H1 (cell line): ENCODE data around the gene PLXNB2. TPM values are rescaled to one million over a fixed set of nuclear protein-coding genes. Genes with fewer than 3 reads are reported as not detected.
A peak's percentile ranks its signal among the peaks of the same experiment; 100 is the strongest.

ENCODE experiments used
- CTCF ChIA-PET: fragments of 300-600 bp; sonication (Branson Sonifier 250); formaldehyde crosslinking; loops from one replicate; lab custom pipeline; 2021; ENCODE audit not compliant: partially characterized antibody; lab: Charles Lee
- POLR2A ChIA-PET: fragments of 300-600 bp; sonication (Branson Sonifier 250); formaldehyde crosslinking; loops from one replicate; lab custom pipeline; 2021; ENCODE audit warnings: inconsistent platforms; ENCODE audit not compliant: partially characterized antibody; lab: Charles Lee
- DNase-seq, 2 experiments: peaks; one replicate each; pipeline versions ENCODE4 v3.0.0 to v3.0.0-alpha.2; 2010 to 2022; ENCODE audit warnings: low spot score in 2 of 2, low read depth in 1 of 2, mixed read lengths in 1 of 2
- FAIRE-seq: peaks from 2 replicates; lab custom pipeline; 2011; peaks lifted over from hg19 to GRCh38; lab: Jason Lieb, UNC
- H2AFZ ChIP-seq: 2 replicates; pipeline ENCODE4 v1.8.1; 2012; ENCODE audit warnings: low read length, inconsistent platforms
- H2AK5ac ChIP-seq: 2 replicates; pipeline ENCODE4 v1.6.1; 2013; ENCODE audit warnings: low read depth, low read length
- H2BK120ac ChIP-seq: replicated peaks from 2 replicates; pipeline ENCODE3; 2013; ENCODE audit warnings: low read depth, low read length, inconsistent platforms
- H2BK12ac ChIP-seq: 2 replicates; pipeline ENCODE4 v1.6.1; 2013; ENCODE audit warnings: low read depth, low read length
- H2BK15ac ChIP-seq: 2 replicates; pipeline ENCODE4 v1.6.1; 2013; ENCODE audit warnings: low read length
- H2BK20ac ChIP-seq: 2 replicates; pipeline ENCODE4 v1.6.1; 2013; ENCODE audit warnings: low read length
- H2BK5ac ChIP-seq: 2 replicates; pipeline ENCODE4 v1.6.1; 2013; ENCODE audit warnings: low read depth, low read length
- H3K14ac ChIP-seq: 2 replicates; pipeline ENCODE4 v1.6.1; 2013; ENCODE audit warnings: inconsistent platforms; ENCODE audit not compliant: insufficient read length
- H3K18ac ChIP-seq: 2 replicates; pipeline ENCODE4 v1.6.1; 2013; ENCODE audit warnings: low read length; ENCODE audit errors: extremely low read depth
- H3K23ac ChIP-seq: 2 replicates; pipeline ENCODE4 v1.6.1; 2013; ENCODE audit warnings: inconsistent platforms; ENCODE audit not compliant: insufficient read length
- H3K23me2 ChIP-seq: 2 replicates; pipeline ENCODE4 v1.6.1; 2013; ENCODE audit warnings: low read depth, low read length
- H3K27ac ChIP-seq: 2 replicates; pipeline ENCODE4 v1.6.1; 2011; ENCODE audit warnings: low read depth, low read length, inconsistent platforms
- H3K27me3 ChIP-seq, 4 experiments: replicated peaks in 1 of 4; 1 replicate in 1 of 4; 2 replicates in 3 of 4; pipeline versions ENCODE4 v1.6.1 to v1.8.1; 2011 to 2013; ENCODE audit warnings: low read length in 3 of 4, mild to moderate bottlenecking in 3 of 4, inconsistent platforms in 2 of 4, mixed read lengths in 2 of 4, moderate library complexity in 1 of 4; ENCODE audit not compliant: control insufficient read depth in 3 of 4, insufficient read depth in 3 of 4; ENCODE audit errors: extremely low read depth in 1 of 4
- H3K36me3 ChIP-seq, 4 experiments: 2 replicates each; pipeline versions ENCODE4 v1.6.1 to v1.8.1; 2011 to 2013; ENCODE audit warnings: mild to moderate bottlenecking in 4 of 4, low read length in 3 of 4, moderate library complexity in 2 of 4, control low read depth in 1 of 4, inconsistent platforms in 1 of 4; ENCODE audit not compliant: insufficient read depth in 4 of 4, control insufficient read depth in 2 of 4
- H3K4ac ChIP-seq: replicated peaks from 2 replicates; pipeline ENCODE3; 2013; ENCODE audit warnings: low read length, low read depth, mixed read lengths, inconsistent platforms; ENCODE audit not compliant: insufficient read length
- H3K4me1 ChIP-seq, 4 experiments: replicated peaks in 1 of 4; 1 replicate in 1 of 4; 2 replicates in 3 of 4; pipeline versions ENCODE4 v1.6.1 to v1.8.1; 2011 to 2013; ENCODE audit warnings: low read length in 3 of 4, inconsistent platforms in 2 of 4, mixed read lengths in 1 of 4; ENCODE audit not compliant: insufficient read depth in 4 of 4, control insufficient read depth in 3 of 4
- H3K4me2 ChIP-seq, 2 experiments: 2 replicates each; pipeline versions ENCODE4 v1.6.1 to v1.8.1; 2011 to 2013; ENCODE audit warnings: low read depth in 2 of 2, low read length in 2 of 2, control low read depth in 1 of 2, inconsistent platforms in 1 of 2, mild to moderate bottlenecking in 1 of 2; ENCODE audit not compliant: insufficient read depth in 1 of 2
- H3K4me3 ChIP-seq, 4 experiments: fragments of 200-600, 300-600 bp in 1 of 4; sonication (generic), shearing (Covaris generic), sonication (Bioruptor Twin) in 1 of 4; 2 replicates each; pipeline versions ENCODE4 v1.5.1 to v1.8.1; 2011 to 2016; ENCODE audit warnings: low read length in 4 of 4, low read depth in 3 of 4, control low read depth in 2 of 4, inconsistent platforms in 2 of 4, mild to moderate bottlenecking in 2 of 4, mixed read lengths in 1 of 4, moderate library complexity in 1 of 4; ENCODE audit not compliant: insufficient read depth in 2 of 4; ENCODE audit errors: extremely low read depth in 1 of 4
- H3K56ac ChIP-seq: replicated peaks from 2 replicates; pipeline ENCODE3; 2013; ENCODE audit warnings: low read depth, mild to moderate bottlenecking, mixed read lengths, low read length, inconsistent platforms; ENCODE audit not compliant: insufficient read length
- H3K79me1 ChIP-seq: 2 replicates; pipeline ENCODE4 v1.6.1; 2013; ENCODE audit warnings: low read depth, low read length, control low read depth
- H3K79me2 ChIP-seq, 2 experiments: 2 replicates each; pipeline versions ENCODE4 v1.6.1 to v1.8.1; 2012 to 2013; ENCODE audit warnings: low read length in 2 of 2, mild to moderate bottlenecking in 2 of 2, inconsistent platforms in 1 of 2; ENCODE audit not compliant: insufficient read depth in 2 of 2, control insufficient read depth in 1 of 2
- H3K9ac ChIP-seq, 4 experiments: replicated peaks in 1 of 4; 1 replicate in 1 of 4; 2 replicates in 3 of 4; pipeline versions ENCODE4 v1.6.1 to v1.8.1; 2011 to 2013; ENCODE audit warnings: low read depth in 3 of 4, low read length in 3 of 4, control low read depth in 2 of 4, mild to moderate bottlenecking in 2 of 4, moderate library complexity in 2 of 4, inconsistent platforms in 1 of 4; ENCODE audit errors: extremely low read depth in 1 of 4
- H3K9me3 ChIP-seq, 2 experiments: 2 replicates each; pipeline versions ENCODE4 v1.6.1 to v1.8.1; 2012 to 2013; ENCODE audit warnings: mild to moderate bottlenecking in 2 of 2, moderate library complexity in 2 of 2, control low read depth in 1 of 2, inconsistent platforms in 1 of 2, low read depth in 1 of 2, low read length in 1 of 2, mixed read lengths in 1 of 2; ENCODE audit not compliant: insufficient read depth in 2 of 2
- H4K20me1 ChIP-seq, 2 experiments: replicated peaks in 1 of 2; 2 replicates each; pipeline versions ENCODE3 to v1.8.1; 2011 to 2013; ENCODE audit warnings: inconsistent platforms in 2 of 2, low read length in 2 of 2, mild to moderate bottlenecking in 1 of 2; ENCODE audit not compliant: insufficient read depth in 2 of 2, control insufficient read depth in 1 of 2
- H4K5ac ChIP-seq: 2 replicates; pipeline ENCODE4 v1.6.1; 2013; ENCODE audit warnings: low read length, low read depth, mixed read lengths, inconsistent platforms; ENCODE audit not compliant: insufficient read length
- H4K8ac ChIP-seq: 2 replicates; pipeline ENCODE4 v1.8.0; 2013; ENCODE audit warnings: mild to moderate bottlenecking, moderate library complexity, low read length, inconsistent platforms; ENCODE audit not compliant: insufficient read depth; ENCODE audit errors: extremely low read depth
- H4K91ac ChIP-seq: replicated peaks from 2 replicates; pipeline ENCODE3; 2013; ENCODE audit warnings: low read length, mixed read lengths, inconsistent platforms; ENCODE audit not compliant: insufficient read length
- BRCA1 ChIP-seq: IDR thresholded peaks from 2 replicates; pipeline ENCODE4 v1.6.1; 2012; ENCODE audit warnings: low read depth, low read length, improper control_type of control experiment
- CBX5 ChIP-seq: fragments of 300-800, 300-1000 bp; sonication (generic); IDR thresholded peaks from 2 replicates; pipeline ENCODE4 v1.7.1; 2016; ENCODE audit warnings: antibody characterized with exemption, low read length, low read depth
- FOSL1 ChIP-seq: IDR thresholded peaks from 2 replicates; pipeline ENCODE4 v1.6.1; 2011; ENCODE audit warnings: mild to moderate bottlenecking, low read depth, low read length, moderate library complexity; ENCODE audit not compliant: insufficient read depth
- HDAC6 ChIP-seq: IDR thresholded peaks from one replicate; pipeline ENCODE4 v1.7.1; 2012; ENCODE audit warnings: low read depth, mild to moderate bottlenecking, inconsistent platforms, low read length, moderate library complexity
- POLR2AphosphoS5 ChIP-seq: IDR thresholded peaks from 2 replicates; pipeline ENCODE4 v1.6.1; 2011; ENCODE audit warnings: low read depth, low read length
- RAD21 ChIP-seq, 2 experiments: IDR thresholded peaks in 1 of 2; conservative IDR thresholded peaks in 1 of 2; 2 replicates each; pipeline ENCODE4 v1.6.1; 2011; ENCODE audit warnings: low read depth in 2 of 2, low read length in 2 of 2, improper control_type of control experiment in 1 of 2, inconsistent platforms in 1 of 2, mild to moderate bottlenecking in 1 of 2, moderate library complexity in 1 of 2
- SRF ChIP-seq: IDR thresholded peaks from 2 replicates; pipeline ENCODE4 v1.6.1; 2011; ENCODE audit warnings: mild to moderate bottlenecking, low read depth, low read length, moderate library complexity
- WGBS, 2 experiments: shearing (Covaris generic) in 1 of 2; methylation state at CpG; one replicate each; pipeline versions ENCODE4 v1.1.6 to v1.1.7; 2013 to 2015; ENCODE audit warnings: low lambda C conversion rate in 2 of 2, mixed read lengths in 2 of 2, inconsistent platforms in 1 of 2, low coverage in 1 of 2, missing lambda C conversion rate in 1 of 2; ENCODE audit not compliant: insufficient replicate concordance in 2 of 2, insufficient coverage in 1 of 2, insufficient read length in 1 of 2; ENCODE audit errors: extremely low coverage in 1 of 2, missing lambda C conversion rate in 1 of 2; 5-methylcytosine and 5-hydroxymethylcytosine counted together
- polyA plus RNA-seq, 7 experiments: library from polyadenylated mRNA; depleted of rRNA in 3 of 7; stranded (reverse) in 5 of 7; unstranded in 2 of 7; fragments of >200 nt in 5 of 7; fragments of 200-250 nt in 2 of 7; gene quantifications; 1 replicate in 5 of 7; 2 replicates in 1 of 7; 4 replicates in 1 of 7; pipeline versions ENCODE4 v1.2.1 to v1.2.3, GENCODE V29; 2011 to 2013; ENCODE audit warnings: missing spikeins in 2 of 7, mixed read lengths in 2 of 7
- total RNA-seq: library from RNA; stranded (reverse); fragmentation: NEBNext Ultra II Directional; extraction: Animal tissue kit (Norgen Biotek cat#: 25700); gene quantifications from 2 replicates; pipeline ENCODE4 v1.2.1, GENCODE V29; 2021
- TF ChIP-seq, protein P1 (sequence below): IDR thresholded peaks from 2 replicates; pipeline ENCODE4 v1.6.1; 2012; ENCODE audit warnings: inconsistent platforms
- TF ChIP-seq, protein P2 (sequence below), 3 experiments: IDR thresholded peaks; 1 replicate in 2 of 3; 2 replicates in 1 of 3; pipeline versions ENCODE4 v1.5.1 to v1.6.1; 2011; ENCODE audit warnings: low read length in 3 of 3, mild to moderate bottlenecking in 3 of 3, inconsistent platforms in 2 of 3, low read depth in 1 of 3, moderate library complexity in 1 of 3; ENCODE audit not compliant: insufficient read depth in 1 of 3; ENCODE audit errors: control extremely low read depth in 1 of 3

PLXNB2 gene
- total and polyA plus RNA-seq, 2 of the 8 experiments (the other 6 are each of a cell fraction or from before 2014, with no cell fraction given): 58.3 to 92.8 TPM

DNA sequence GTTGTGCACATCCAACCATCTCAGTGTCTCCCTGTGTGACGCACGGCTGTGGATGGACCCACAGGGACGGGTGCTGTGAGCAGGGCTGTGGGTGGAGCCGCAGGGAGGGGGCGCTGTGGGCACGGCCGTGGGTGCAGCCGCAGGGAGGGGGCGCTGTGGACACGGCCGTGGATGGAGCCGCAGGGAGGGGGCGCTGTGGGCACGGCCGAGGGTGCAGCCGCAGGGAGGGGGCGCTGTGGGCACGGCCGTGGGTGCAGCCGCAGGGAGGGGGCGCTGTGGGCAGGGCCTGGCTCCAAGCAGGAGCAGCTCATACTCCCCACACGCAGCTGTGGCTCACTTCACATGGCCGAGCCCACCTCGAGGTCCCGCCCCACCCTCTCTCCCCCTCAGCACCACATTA, 31.3 kb downstream of the PLXNB2 start:
- Histone ChIP-seq H2AK5ac (no peak overlapping the region), H3K23ac (no peak overlapping the region), H3K36me3 (peaks cover 15 to 62% (median 39%) of the 10 kb centered on the region in 4 experiments), H4K20me1 (peaks cover 6 to 13% of the 10 kb centered on the region in 2 experiments), H2BK5ac (no peak overlapping the region), H2AFZ (no peak overlapping the region), H3K9me3 (peaks cover 7 to 24% of the 10 kb centered on the region in 2 experiments; a peak in 3 of 4 replicates), H4K5ac (no peak overlapping the region), H3K18ac (no peak overlapping the region), H3K79me1 (no peaks in the 10 kb centered on the region), H3K9ac (no peak overlapping the region), H3K27me3 (peaks cover under 1 to 5% (median 4%) of the 10 kb centered on the region in 4 experiments; a peak in 5 of 7 replicates), H4K91ac (no peak overlapping the region), H3K4ac (no peak overlapping the region), H3K14ac (no peak overlapping the region), H2BK15ac (no peak overlapping the region), H3K4me1 (peaks cover under 1 to 8% (median 4%) of the 10 kb centered on the region in 4 experiments; a peak in 4 of 7 replicates), H3K4me3 (no peak overlapping the region), H2BK120ac (no peak overlapping the region), H3K23me2 (peaks cover 4% of the 10 kb centered on the region; the same call in 1 of the 2 replicates), H3K56ac (no peak overlapping the region), H3K79me2 (no peaks in the 10 kb centered on the region), H2BK20ac (no peak overlapping the region), H2BK12ac (no peak overlapping the region), H3K27ac (no peak overlapping the region), H3K4me2 (no peak overlapping the region), H4K8ac (no peak overlapping the region; the same call in 1 of the 2 replicates)
- FAIRE-seq: no peak
- POLR2A ChIA-PET: interaction anchor here (0.6 to 1.3 kb wide), 5 partner anchors 12 to 74 kb away, joined by 3 read pairs; partner anchors contain the start of gene HDAC10
- WGBS, 2 experiments: 88% methylated on average over 15 of the region's 25 CpGs; no CpG with 5 or more reads in 1 of the 2 experiments
- CTCF ChIA-PET: interaction anchor here (0.6 to 6.0 kb wide), 36 partner anchors 9 to 514 kb away, joined by 3 to 39 read pairs (median 4); partner anchors contain the start of genes HDAC10 and MAPK12
- DNase-seq: peak in 1 of 2 experiments; percentile 77
- TF ChIP-seq SRF (peak; percentile 75), CBX5 (no peak), RAD21 (IDR thresholded peaks at IDR 0.05 in 1 of 2, conservative IDR thresholded peaks at IDR 0.05 in 1 of 2; ENCODE audit: low read depth in 2 of 2, low read length in 2 of 2) (peak in 1 of 2 experiments; percentile 36; a peak in 3 of 4 replicates), BRCA1 (no peak), HDAC6 (no peak), FOSL1 (no peak), POLR2AphosphoS5 (peak; percentile 85; the same call in 1 of the 2 replicates)
- TF ChIP-seq, protein P1, sequence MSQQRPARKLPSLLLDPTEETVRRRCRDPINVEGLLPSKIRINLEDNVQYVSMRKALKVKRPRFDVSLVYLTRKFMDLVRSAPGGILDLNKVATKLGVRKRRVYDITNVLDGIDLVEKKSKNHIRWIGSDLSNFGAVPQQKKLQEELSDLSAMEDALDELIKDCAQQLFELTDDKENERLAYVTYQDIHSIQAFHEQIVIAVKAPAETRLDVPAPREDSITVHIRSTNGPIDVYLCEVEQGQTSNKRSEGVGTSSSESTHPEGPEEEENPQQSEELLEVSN: no peak
- TF ChIP-seq, protein P2, sequence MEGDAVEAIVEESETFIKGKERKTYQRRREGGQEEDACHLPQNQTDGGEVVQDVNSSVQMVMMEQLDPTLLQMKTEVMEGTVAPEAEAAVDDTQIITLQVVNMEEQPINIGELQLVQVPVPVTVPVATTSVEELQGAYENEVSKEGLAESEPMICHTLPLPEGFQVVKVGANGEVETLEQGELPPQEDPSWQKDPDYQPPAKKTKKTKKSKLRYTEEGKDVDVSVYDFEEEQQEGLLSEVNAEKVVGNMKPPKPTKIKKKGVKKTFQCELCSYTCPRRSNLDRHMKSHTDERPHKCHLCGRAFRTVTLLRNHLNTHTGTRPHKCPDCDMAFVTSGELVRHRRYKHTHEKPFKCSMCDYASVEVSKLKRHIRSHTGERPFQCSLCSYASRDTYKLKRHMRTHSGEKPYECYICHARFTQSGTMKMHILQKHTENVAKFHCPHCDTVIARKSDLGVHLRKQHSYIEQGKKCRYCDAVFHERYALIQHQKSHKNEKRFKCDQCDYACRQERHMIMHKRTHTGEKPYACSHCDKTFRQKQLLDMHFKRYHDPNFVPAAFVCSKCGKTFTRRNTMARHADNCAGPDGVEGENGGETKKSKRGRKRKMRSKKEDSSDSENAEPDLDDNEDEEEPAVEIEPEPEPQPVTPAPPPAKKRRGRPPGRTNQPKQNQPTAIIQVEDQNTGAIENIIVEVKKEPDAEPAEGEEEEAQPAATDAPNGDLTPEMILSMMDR (IDR thresholded peaks at IDR 0.05; ENCODE audit: control extremely low read depth in 1 of 3, insufficient read depth in 1 of 3, low read depth in 1 of 3, low read length in 3 of 3): peak; percentile 79 to 99 (median 91)
